Osteocyte (in vitro differentiated cells): ENCODE measurements around the gene HLX. TPM values are rescaled to one million over a fixed set of nuclear protein-coding genes. Genes with fewer than 3 reads are reported as not detected.

Source experiments
- DNase-seq: peaks from one replicate; pipeline ENCODE4 v3.0.0; 2021; ENCODE audit warnings: mixed read lengths; ENCODE audit not compliant: unreplicated experiment; ENCODE audit errors: extremely low spot score
- H3K27ac Mint-ChIP-seq: one replicate; pipeline ENCODE4 v1.8.0; 2021; ENCODE audit warnings: mild to moderate bottlenecking, mixed read lengths; ENCODE audit not compliant: unreplicated experiment
- H3K27me3 Mint-ChIP-seq: one replicate; pipeline ENCODE4 v1.8.0; 2021; ENCODE audit warnings: mixed read lengths; ENCODE audit not compliant: unreplicated experiment
- H3K36me3 Mint-ChIP-seq: one replicate; pipeline ENCODE4 v1.8.0; 2021; ENCODE audit warnings: mixed read lengths; ENCODE audit not compliant: unreplicated experiment
- H3K4me1 Mint-ChIP-seq: one replicate; pipeline ENCODE4 v1.8.0; 2021; ENCODE audit warnings: mixed read lengths; ENCODE audit not compliant: unreplicated experiment
- H3K4me3 Mint-ChIP-seq: one replicate; pipeline ENCODE4 v1.8.0; 2021; ENCODE audit warnings: mild to moderate bottlenecking, moderate library complexity, mixed read lengths; ENCODE audit not compliant: unreplicated experiment
- H3K9me3 Mint-ChIP-seq: one replicate; pipeline ENCODE4 v1.8.0; 2021; ENCODE audit warnings: mixed read lengths; ENCODE audit not compliant: unreplicated experiment
- total RNA-seq: library from RNA; stranded (reverse); gene quantifications from 2 replicates; pipeline ENCODE4 v1.2.1, GENCODE V29; 2021
- TF ChIP-seq, protein P1 (sequence below): fragments of 200-600 bp; sonication (generic); IDR thresholded peaks from 2 replicates; pipeline ENCODE4 v1.5.0; 2021; ENCODE audit warnings: antibody characterized with exemption, mild to moderate bottlenecking, moderate library complexity

The HLX gene
- total RNA-seq, 1 donor from 2014 or later: 0.54 TPM

DNA sequence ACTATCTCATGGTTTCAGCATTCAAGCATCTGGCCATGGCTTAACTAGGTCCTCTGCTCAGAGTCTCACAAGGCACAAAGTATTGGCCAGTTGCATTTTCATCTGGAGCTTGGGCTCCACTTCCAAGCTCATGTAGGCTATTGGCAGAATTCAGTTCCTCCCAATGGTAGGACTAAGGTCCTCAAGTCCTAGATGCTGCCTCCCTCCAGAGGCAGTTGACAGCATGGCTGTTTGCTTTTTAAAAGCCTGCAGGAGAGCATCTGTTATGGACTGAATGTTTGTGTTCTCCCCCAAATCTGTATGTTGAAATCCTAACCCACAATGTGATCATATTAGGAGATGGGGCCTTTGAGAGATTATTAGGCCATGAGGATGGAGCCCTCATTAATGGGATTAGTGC is 38.0 kb upstream of the HLX start:
- Mint-ChIP-seq H3K4me1 (no peaks in the 10 kb centered on the region), H3K27ac (no peak overlapping the region), H3K27me3 (peaks cover 12% of the 10 kb centered on the region), H3K9me3 (no peaks in the 10 kb centered on the region), H3K36me3 (no peaks in the 10 kb centered on the region), H3K4me3 (no peak overlapping the region)
- no peak for DNase-seq
- TF ChIP-seq, protein P1, sequence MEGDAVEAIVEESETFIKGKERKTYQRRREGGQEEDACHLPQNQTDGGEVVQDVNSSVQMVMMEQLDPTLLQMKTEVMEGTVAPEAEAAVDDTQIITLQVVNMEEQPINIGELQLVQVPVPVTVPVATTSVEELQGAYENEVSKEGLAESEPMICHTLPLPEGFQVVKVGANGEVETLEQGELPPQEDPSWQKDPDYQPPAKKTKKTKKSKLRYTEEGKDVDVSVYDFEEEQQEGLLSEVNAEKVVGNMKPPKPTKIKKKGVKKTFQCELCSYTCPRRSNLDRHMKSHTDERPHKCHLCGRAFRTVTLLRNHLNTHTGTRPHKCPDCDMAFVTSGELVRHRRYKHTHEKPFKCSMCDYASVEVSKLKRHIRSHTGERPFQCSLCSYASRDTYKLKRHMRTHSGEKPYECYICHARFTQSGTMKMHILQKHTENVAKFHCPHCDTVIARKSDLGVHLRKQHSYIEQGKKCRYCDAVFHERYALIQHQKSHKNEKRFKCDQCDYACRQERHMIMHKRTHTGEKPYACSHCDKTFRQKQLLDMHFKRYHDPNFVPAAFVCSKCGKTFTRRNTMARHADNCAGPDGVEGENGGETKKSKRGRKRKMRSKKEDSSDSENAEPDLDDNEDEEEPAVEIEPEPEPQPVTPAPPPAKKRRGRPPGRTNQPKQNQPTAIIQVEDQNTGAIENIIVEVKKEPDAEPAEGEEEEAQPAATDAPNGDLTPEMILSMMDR: no peak

DNA sequence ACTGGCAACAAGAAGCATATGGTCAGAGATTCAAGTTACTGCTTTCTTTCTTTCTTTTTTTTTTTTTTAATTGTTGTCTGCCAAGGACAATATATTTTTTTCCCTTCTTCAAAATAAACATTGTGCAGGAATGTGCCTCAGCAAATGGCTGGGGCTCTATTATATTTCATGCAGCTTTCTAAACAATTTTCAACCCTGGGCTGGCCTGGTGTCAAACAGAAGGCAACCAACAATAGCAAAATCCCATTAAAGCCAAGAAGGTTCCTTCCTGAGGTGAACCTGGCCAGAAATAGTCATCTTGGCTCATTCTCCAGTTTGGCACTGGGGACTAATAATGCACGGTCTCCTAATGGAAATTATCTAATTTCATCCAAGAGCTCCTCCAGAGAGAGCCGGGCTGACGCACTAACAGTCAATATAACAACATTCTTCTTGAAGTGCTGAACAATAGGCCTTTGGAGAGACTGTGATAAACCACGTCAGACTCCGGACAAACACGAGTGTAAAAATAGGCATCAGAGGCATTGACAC is 35.7 kb upstream of the HLX start:
- Mint-ChIP-seq H3K27me3 (peaks cover 20% of the 10 kb centered on the region), H3K27ac (no peak overlapping the region), H3K4me1 (no peaks in the 10 kb centered on the region), H3K36me3 (no peaks in the 10 kb centered on the region), H3K9me3 (no peaks in the 10 kb centered on the region), H3K4me3 (no peak overlapping the region)
- TF ChIP-seq, protein P1: no peak
- DNase-seq: no peak

DNA sequence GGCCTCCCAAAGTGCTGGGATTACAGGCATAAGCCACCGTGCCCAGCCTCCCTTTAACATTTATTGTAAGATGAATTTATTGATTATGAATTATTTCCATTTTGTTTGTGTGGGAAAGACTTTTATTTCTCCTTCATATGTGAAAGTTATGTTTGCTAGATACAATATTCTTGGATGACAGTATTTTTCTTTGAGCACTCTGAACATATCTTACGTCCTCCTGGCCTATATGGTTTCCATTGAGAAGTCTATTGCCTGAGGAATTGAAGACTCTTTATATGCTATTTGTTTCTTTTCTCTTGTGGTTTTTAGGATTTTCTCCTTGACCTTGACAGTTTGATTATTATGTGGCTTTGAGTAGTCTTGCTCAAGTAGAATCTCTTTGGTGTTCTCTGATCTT is 26.8 kb upstream of the HLX start:
- DNase-seq: no peak
- no peaks in the 10 kb centered on the region for H3K4me1 Mint-ChIP-seq
- TF ChIP-seq, protein P1: no peak
- no peak overlapping the region for H3K4me3 Mint-ChIP-seq
- no peaks in the 10 kb centered on the region for H3K36me3 Mint-ChIP-seq
- H3K27me3 Mint-ChIP-seq: peaks cover 16% of the 10 kb centered on the region
- H3K9me3 Mint-ChIP-seq: peaks cover 10% of the 10 kb centered on the region
- no peak overlapping the region for H3K27ac Mint-ChIP-seq

DNA sequence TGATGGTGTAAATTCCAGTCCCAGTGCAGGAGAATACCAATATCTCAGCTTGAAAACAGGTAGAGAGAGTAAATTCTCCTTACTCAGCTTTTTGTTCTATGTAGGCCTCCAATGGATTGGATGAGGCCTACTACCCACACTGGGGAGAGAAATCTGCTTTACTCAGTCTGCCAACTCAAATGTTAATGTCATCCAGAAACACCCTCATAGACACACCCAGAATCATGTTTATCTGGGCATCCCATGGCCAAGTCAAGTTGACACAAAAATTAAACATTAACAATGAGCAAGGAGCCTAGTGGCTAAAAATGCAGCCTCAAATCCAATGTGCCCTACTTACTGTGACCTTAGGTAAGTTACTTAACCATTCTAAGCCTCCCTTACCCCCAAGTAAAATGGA is 6.9 kb upstream of the HLX start:
- H3K4me1 Mint-ChIP-seq: peaks cover 9% of the 10 kb centered on the region
- no peak overlapping the region for H3K27ac Mint-ChIP-seq
- TF ChIP-seq, protein P1: no peak
- no peak overlapping the region for H3K4me3 Mint-ChIP-seq
- peaks cover 1% of the 10 kb centered on the region for H3K9me3 Mint-ChIP-seq
- no peak for DNase-seq
- no peaks in the 10 kb centered on the region for H3K36me3 Mint-ChIP-seq
- H3K27me3 Mint-ChIP-seq: peaks cover 71% of the 10 kb centered on the region

DNA sequence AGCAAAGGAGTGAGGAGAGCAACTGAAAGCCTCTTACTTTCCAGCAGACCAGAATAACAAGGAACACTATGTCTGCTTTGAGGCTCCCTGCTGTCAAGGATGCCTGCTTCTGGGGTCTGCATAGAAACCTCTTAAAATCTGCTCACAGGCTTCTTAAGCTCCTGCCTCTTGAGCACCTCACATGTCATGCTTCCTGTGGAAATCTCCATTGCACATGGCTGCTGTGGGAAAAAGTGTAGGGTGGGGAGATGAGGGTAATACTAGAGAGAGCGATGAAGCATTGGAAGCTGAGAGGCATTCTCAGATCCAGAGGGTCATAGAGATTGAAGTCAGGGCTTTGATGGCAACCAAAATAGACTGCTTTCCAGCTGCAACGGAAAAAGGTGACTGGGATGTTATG is 6.2 kb upstream of the HLX start:
- no peak overlapping the region for H3K27ac Mint-ChIP-seq
- H3K36me3 Mint-ChIP-seq: no peaks in the 10 kb centered on the region
- H3K27me3 Mint-ChIP-seq: peaks cover 73% of the 10 kb centered on the region
- TF ChIP-seq, protein P1: no peak
- H3K9me3 Mint-ChIP-seq: no peaks in the 10 kb centered on the region
- H3K4me1 Mint-ChIP-seq: peaks cover 17% of the 10 kb centered on the region
- DNase-seq: no peak
- no peak overlapping the region for H3K4me3 Mint-ChIP-seq
